ENCODE measurements around the gene USP20.
A peak's percentile ranks its signal among the peaks of the same experiment; 100 is the strongest.

Gene USP20

DNA sequence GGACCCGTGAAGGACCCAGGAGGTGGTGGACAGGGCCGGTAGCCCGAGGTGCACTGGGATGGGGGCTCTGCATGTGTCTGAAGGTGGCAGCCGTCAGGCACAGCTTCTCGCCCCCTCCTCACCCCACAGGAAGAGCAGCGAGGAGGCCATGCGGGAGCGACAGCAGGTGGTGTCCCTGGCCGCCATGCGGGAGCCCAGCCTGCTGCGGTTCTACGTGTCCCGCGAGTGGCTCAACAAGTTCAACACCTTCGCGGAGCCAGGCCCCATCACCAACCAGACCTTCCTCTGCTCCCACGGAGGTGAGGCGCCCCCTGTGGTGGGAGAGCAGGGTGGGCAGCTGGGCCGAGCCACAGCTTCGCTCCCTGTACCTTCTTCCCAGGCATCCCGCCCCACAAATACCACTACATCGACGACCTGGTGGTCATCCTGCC lies 39.9 kb downstream of the USP20 start:
- CTCF ChIA-PET: interaction anchor here (0.5 to 0.7 kb wide), 3 partner anchors 126 to 709 kb away, joined by 3 to 6 read pairs (median 4); no protein-coding TSS in a partner anchor
- Histone ChIP-seq H3K36me3 (ENCODE audit: control insufficient read depth in 2 of 2, insufficient read depth in 1 of 2, low read length in 2 of 2) (peaks cover 0 to 39% of the 10 kb centered on the region in 2 experiments; a peak in 1 of 3 replicates), H3K4me3 (ENCODE audit: low read depth, low read length) (no peak overlapping the region), H3K27ac (ENCODE audit: extremely low read depth, low read depth, low read length) (no peak overlapping the region), H3K9me3 (ENCODE audit: control insufficient read depth, insufficient read depth, low read depth, low read length) (no peaks in the 10 kb centered on the region), H3K4me1 (ENCODE audit: control insufficient read depth, insufficient read depth, low read length) (no peaks in the 10 kb centered on the region)
- POLR2A ChIA-PET: no interaction called here
- TF ChIP-seq ZNF2 (tag by site-specific recombination; IDR thresholded peaks at IDR 0.05): no peak
- TF ChIP-seq SCRT2 (tag by site-specific recombination; IDR thresholded peaks at IDR 0.05): peak; percentile 12; the same call in 1 of the 2 replicates

DNA sequence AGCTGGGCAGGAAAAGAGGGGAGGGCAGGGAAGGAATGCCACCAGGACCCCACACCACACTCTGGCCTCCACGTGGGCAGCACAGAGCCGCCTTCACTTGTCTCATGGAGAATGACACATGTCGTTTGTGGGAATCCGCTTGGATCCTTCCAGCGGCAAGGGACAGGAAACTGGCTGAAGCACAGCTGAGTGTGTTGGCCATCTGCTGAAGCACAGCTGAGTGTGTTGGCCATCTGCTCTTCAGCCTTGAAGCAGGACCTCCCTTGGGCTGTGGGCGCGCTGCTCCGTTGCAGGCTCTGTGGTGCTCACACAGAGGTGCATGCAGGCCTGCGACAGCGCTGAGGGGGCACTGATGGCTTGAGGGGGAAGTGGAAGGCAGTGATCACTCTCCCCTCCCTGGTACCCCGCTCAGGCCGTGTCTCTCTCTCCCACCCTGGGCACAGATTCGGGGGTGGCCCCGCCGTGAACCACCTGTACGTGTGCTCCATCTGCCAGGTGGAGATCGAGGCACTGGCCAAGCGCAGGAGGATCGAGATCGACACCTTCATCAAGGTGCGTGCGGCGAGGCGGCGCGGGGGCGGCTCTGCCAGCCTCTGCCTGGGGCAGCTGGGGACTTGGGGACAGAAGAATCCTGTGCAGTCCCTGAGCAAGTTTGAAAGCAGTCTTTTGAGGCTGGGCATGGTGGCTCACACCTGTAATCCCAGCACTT lies 40.6 kb downstream of the USP20 start:
- H3K4me1 ChIP-seq (ENCODE audit: control insufficient read depth, insufficient read depth, low read length): no peaks in the 10 kb centered on the region
- ChIA-PET POLR2A (no interaction called here), CTCF (interaction anchor here (0.6 to 0.7 kb wide), 2 partner anchors 127 to 139 kb away, joined by 3 to 6 read pairs; no protein-coding TSS in a partner anchor)
- H3K4me3 ChIP-seq (ENCODE audit: low read depth, low read length): no peak overlapping the region
- no peaks in the 10 kb centered on the region for H3K9me3 ChIP-seq (ENCODE audit: control insufficient read depth, insufficient read depth, low read depth, low read length)
- peaks cover 0 to 45% of the 10 kb centered on the region in 2 experiments; a peak in 1 of 3 replicates for H3K36me3 ChIP-seq (ENCODE audit: control insufficient read depth in 2 of 2, insufficient read depth in 1 of 2, low read length in 2 of 2)
- no peak overlapping the region for H3K27ac ChIP-seq (ENCODE audit: extremely low read depth, low read depth, low read length)
- TF ChIP-seq ZNF677 (tag by site-specific recombination; IDR thresholded peaks at IDR 0.05) (no peak), ZBTB8A (tag by site-specific recombination; IDR thresholded peaks at IDR 0.05) (no peak), CTCF (tag by site-specific recombination; IDR thresholded peaks at IDR 0.05) (no peak)

- CTCF ChIA-PET: no interaction called here
- H3K36me3 ChIP-seq (ENCODE audit: control insufficient read depth in 2 of 2, insufficient read depth in 1 of 2, low read length in 2 of 2): peaks cover 0 to 55% of the 10 kb centered on the region in 2 experiments; a peak in 1 of 3 replicates
- no peak overlapping the region for H3K4me3 ChIP-seq (ENCODE audit: low read depth, low read length)
- POLR2A ChIA-PET: no interaction called here
- TF ChIP-seq ZBTB1 (tag by site-specific recombination; IDR thresholded peaks at IDR 0.05) (no peak), ZNF121 (tag by site-specific recombination; IDR thresholded peaks at IDR 0.05) (no peak), ZNF23 (tag by site-specific recombination; IDR thresholded peaks at IDR 0.05; ENCODE audit: borderline replicate concordance) (no peak), ZNF549 (tag by site-specific recombination; IDR thresholded peaks at IDR 0.05) (no peak), ZNF76 (tag by site-specific recombination; IDR thresholded peaks at IDR 0.05; ENCODE audit: borderline replicate concordance, low read depth) (no peak), ZNF544 (tag by site-specific recombination; IDR thresholded peaks at IDR 0.05) (no peak), ZFP3 (tag by site-specific recombination; IDR thresholded peaks at IDR 0.05; ENCODE audit: low read depth) (no peak), ZNF169 (tag by site-specific recombination; IDR thresholded peaks at IDR 0.05) (no peak), ZNF362 (tag by site-specific recombination; IDR thresholded peaks at IDR 0.05) (no peak), KLF10 (tag by site-specific recombination; IDR thresholded peaks at IDR 0.05) (no peak), ZNF558 (tag by site-specific recombination; IDR thresholded peaks at IDR 0.05) (no peak), OSR2 (tag by site-specific recombination; IDR thresholded peaks at IDR 0.05) (no peak), ZNF37A (tag by site-specific recombination; IDR thresholded peaks at IDR 0.05) (no peak), ZNF48 (tag by site-specific recombination; IDR thresholded peaks at IDR 0.05) (no peak), ZBTB49 (tag by site-specific recombination; IDR thresholded peaks at IDR 0.05; ENCODE audit: low read depth) (no peak)
- TF ChIP-seq, protein P1, sequence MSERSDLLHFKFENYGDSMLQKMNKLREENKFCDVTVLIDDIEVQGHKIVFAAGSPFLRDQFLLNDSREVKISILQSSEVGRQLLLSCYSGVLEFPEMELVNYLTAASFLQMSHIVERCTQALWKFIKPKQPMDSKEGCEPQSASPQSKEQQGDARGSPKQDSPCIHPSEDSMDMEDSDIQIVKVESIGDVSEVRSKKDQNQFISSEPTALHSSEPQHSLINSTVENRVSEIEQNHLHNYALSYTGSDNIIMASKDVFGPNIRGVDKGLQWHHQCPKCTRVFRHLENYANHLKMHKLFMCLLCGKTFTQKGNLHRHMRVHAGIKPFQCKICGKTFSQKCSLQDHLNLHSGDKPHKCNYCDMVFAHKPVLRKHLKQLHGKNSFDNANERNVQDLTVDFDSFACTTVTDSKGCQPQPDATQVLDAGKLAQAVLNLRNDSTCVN (tag by site-specific recombination; optimal IDR thresholded peaks at IDR 0.05): no peak
- TF ChIP-seq, protein P2, sequence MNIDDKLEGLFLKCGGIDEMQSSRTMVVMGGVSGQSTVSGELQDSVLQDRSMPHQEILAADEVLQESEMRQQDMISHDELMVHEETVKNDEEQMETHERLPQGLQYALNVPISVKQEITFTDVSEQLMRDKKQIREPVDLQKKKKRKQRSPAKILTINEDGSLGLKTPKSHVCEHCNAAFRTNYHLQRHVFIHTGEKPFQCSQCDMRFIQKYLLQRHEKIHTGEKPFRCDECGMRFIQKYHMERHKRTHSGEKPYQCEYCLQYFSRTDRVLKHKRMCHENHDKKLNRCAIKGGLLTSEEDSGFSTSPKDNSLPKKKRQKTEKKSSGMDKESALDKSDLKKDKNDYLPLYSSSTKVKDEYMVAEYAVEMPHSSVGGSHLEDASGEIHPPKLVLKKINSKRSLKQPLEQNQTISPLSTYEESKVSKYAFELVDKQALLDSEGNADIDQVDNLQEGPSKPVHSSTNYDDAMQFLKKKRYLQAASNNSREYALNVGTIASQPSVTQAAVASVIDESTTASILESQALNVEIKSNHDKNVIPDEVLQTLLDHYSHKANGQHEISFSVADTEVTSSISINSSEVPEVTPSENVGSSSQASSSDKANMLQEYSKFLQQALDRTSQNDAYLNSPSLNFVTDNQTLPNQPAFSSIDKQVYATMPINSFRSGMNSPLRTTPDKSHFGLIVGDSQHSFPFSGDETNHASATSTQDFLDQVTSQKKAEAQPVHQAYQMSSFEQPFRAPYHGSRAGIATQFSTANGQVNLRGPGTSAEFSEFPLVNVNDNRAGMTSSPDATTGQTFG (tag by site-specific recombination; IDR thresholded peaks at IDR 0.05; ENCODE audit: borderline replicate concordance): no peak
- no peak overlapping the region for H3K27ac ChIP-seq (ENCODE audit: extremely low read depth, low read depth, low read length)
- H3K4me1 ChIP-seq (ENCODE audit: control insufficient read depth, insufficient read depth, low read length): no peaks in the 10 kb centered on the region
- no peaks in the 10 kb centered on the region for H3K9me3 ChIP-seq (ENCODE audit: control insufficient read depth, insufficient read depth, low read depth, low read length)
Observed at GRCh38 chr9:129876815-129877214, 41.6 kb downstream of the USP20 start.

All from HEK293 (cell line).